GM12878 (cell line): Measurements from ENCODE around the gene SYNDIG1. TPM values are rescaled to one million over a fixed set of nuclear protein-coding genes. Genes with fewer than 3 reads are reported as not detected.

Experiments used
- ATAC-seq: fragments of 200-7000 bp; cut with Tn5 transposase; 3 replicates; pipeline ENCODE4 v1.9.1; 2020; ENCODE audit warnings: mild to moderate bottlenecking, moderate library complexity
- BruUV-seq: library from RNA; stranded (reverse); fragments of 400-500 nt; replicated peaks from 2 replicates; lab custom pipeline; 2021; lab: Mats Ljungman, UMichigan
- CTCF ChIA-PET: fragments of 300-600 bp; sonication (Branson Sonifier 250); formaldehyde crosslinking; extraction: SDS; loops from one replicate; lab custom pipeline; 2021; ENCODE audit warnings: inconsistent platforms; lab: Yijun Ruan, JAX
- POLR2A ChIA-PET: fragments of 350-600 bp; formaldehyde crosslinking; extraction: SDS; loops from one replicate; lab custom pipeline; 2021; ENCODE audit warnings: inconsistent platforms; lab: Charles Lee
- RAD21 ChIA-PET: fragments of 300-600 bp; sonication (Branson Sonifier 250); formaldehyde crosslinking; loops from one replicate; lab custom pipeline; 2023; ENCODE audit warnings: antibody characterized with exemption; ENCODE audit not compliant: unreplicated experiment; lab: Charles Lee
- SMC1A ChIA-PET: fragments of 300-600 bp; sonication (Branson Sonifier 250); formaldehyde crosslinking; loops from one replicate; lab custom pipeline; 2023; ENCODE audit not compliant: unreplicated experiment, uncharacterized antibody; lab: Charles Lee
- DNase-seq: peaks from one replicate; pipeline ENCODE4 v3.0.0-alpha.2; 2011; ENCODE audit warnings: low read depth, low spot score
- FAIRE-seq: peaks from 3 replicates; lab custom pipeline; 2011; peaks lifted over from hg19 to GRCh38; lab: Jason Lieb, UNC
- H2AFZ ChIP-seq: 2 replicates; pipeline ENCODE4 v1.6.0; 2011; ENCODE audit warnings: low read depth, low read length, control low read depth; ENCODE audit not compliant: control insufficient read depth
- H3K27ac ChIP-seq: 2 replicates; pipeline ENCODE4 v1.5.1; 2011; ENCODE audit warnings: control low read depth; ENCODE audit not compliant: control insufficient read depth, insufficient read depth
- H3K27me3 ChIP-seq, 2 experiments: replicated peaks in 1 of 2; 2 replicates each; pipeline versions ENCODE4 v1.6.0 to v1.6.1; 2011; ENCODE audit warnings: low read length in 1 of 2; ENCODE audit not compliant: control insufficient read depth in 2 of 2, insufficient read depth in 2 of 2
- H3K36me3 ChIP-seq, 2 experiments: 2 replicates each; pipeline ENCODE4 v1.5.1; 2011; ENCODE audit warnings: low read length in 1 of 2; ENCODE audit not compliant: control insufficient read depth in 2 of 2, insufficient read depth in 2 of 2
- H3K4me1 ChIP-seq: 2 replicates; pipeline ENCODE4 v1.6.1; 2011; ENCODE audit warnings: mild to moderate bottlenecking, low read length, moderate library complexity, mixed read lengths; ENCODE audit not compliant: control insufficient read depth, insufficient read depth
- H3K4me2 ChIP-seq: 2 replicates; pipeline ENCODE4 v1.6.0; 2011; ENCODE audit warnings: control low read depth; ENCODE audit not compliant: control insufficient read depth, insufficient read depth
- H3K4me3 ChIP-seq: fragments of 200-600 bp; sonication (generic); 2 replicates; pipeline ENCODE4 v1.5.1; 2016
- H3K79me2 ChIP-seq: 2 replicates; pipeline ENCODE4 v1.6.0; 2011; ENCODE audit warnings: low read length; ENCODE audit not compliant: control insufficient read depth, insufficient read depth
- H3K9ac ChIP-seq: 2 replicates; pipeline ENCODE4 v1.8.0; 2011; ENCODE audit warnings: low read length, control low read depth, mixed read lengths; ENCODE audit not compliant: control insufficient read depth, insufficient read depth
- H3K9me3 ChIP-seq: replicated peaks from 3 replicates; pipeline ENCODE4 v1.5.1; 2011; ENCODE audit warnings: mild to moderate bottlenecking, low read length; ENCODE audit not compliant: control insufficient read depth, insufficient read depth
- H4K20me1 ChIP-seq: 2 replicates; pipeline ENCODE4 v1.6.0; 2011; ENCODE audit not compliant: control insufficient read depth, insufficient read depth
- FOXK2 ChIP-seq: fragments of 450-650 bp; IDR thresholded peaks from 2 replicates; pipeline ENCODE4 v1.6.1; 2017; ENCODE audit warnings: mild to moderate bottlenecking, moderate library complexity
- KDM1A ChIP-seq: fragments of 200-600 bp; sonication (generic); IDR thresholded peaks from 2 replicates; pipeline ENCODE4 v1.6.1; 2016; ENCODE audit warnings: borderline replicate concordance
- NFXL1 ChIP-seq: fragments of 450-650 bp; IDR thresholded peaks from 2 replicates; pipeline ENCODE4 v1.6.1; 2017; ENCODE audit warnings: antibody characterized with exemption, mild to moderate bottlenecking, borderline replicate concordance
- NFYB ChIP-seq: IDR thresholded peaks from 2 replicates; pipeline ENCODE4 v1.6.1; 2011; ENCODE audit warnings: low read depth, mild to moderate bottlenecking, low read length, improper control_type of control experiment, moderate library complexity; ENCODE audit not compliant: insufficient read depth
- PAX5 ChIP-seq: IDR thresholded peaks from 2 replicates; pipeline ENCODE4 v1.6.1; 2011; ENCODE audit warnings: low read depth, low read length, borderline replicate concordance
- SRF ChIP-seq, 2 experiments: IDR thresholded peaks; 2 replicates each; pipeline ENCODE4 v1.6.1; 2011; ENCODE audit warnings: low read depth in 2 of 2, low read length in 2 of 2, mild to moderate bottlenecking in 1 of 2, moderate library complexity in 1 of 2
- TBL1XR1 ChIP-seq: IDR thresholded peaks from 2 replicates; pipeline ENCODE4 v1.6.1; 2012; ENCODE audit warnings: low read depth, low read length, improper control_type of control experiment
- ZNF207 ChIP-seq: fragments of 450-650 bp; IDR thresholded peaks from 2 replicates; pipeline ENCODE4 v1.6.1; 2014; ENCODE audit warnings: antibody characterized with exemption, mild to moderate bottlenecking, borderline replicate concordance
- ZNF384 ChIP-seq: IDR thresholded peaks from 2 replicates; pipeline ENCODE4 v1.6.1; 2012; ENCODE audit warnings: low read depth, mild to moderate bottlenecking, low read length, improper control_type of control experiment, borderline replicate concordance
- ZZZ3 ChIP-seq: IDR thresholded peaks from 2 replicates; pipeline ENCODE4 v1.6.1; 2011; ENCODE audit warnings: low read depth; ENCODE audit not compliant: control insufficient read depth, insufficient read length
- WGBS: methylation state at CpG from one replicate; pipeline ENCODE4 v1.1.6; 2016; ENCODE audit warnings: low lambda C conversion rate; ENCODE audit not compliant: insufficient replicate concordance, insufficient coverage; ENCODE audit errors: missing lambda C conversion rate; 5-methylcytosine and 5-hydroxymethylcytosine counted together
- in situ Hi-C: fragments of 300-500 bp; cut with MboI; formaldehyde crosslinking; loops from 9 replicates; pipeline ENCODE4 v1.14.3; 2018; ENCODE audit warnings: mixed read lengths
- intact Hi-C: fragments of 100-400 bp; cut with micrococcal nuclease; formaldehyde crosslinking; loops from one replicate; pipeline ENCODE4 v1.14.2; 2022; ENCODE audit not compliant: unreplicated experiment
- polyA plus RNA-seq, 11 experiments: library from polyadenylated mRNA; depleted of rRNA in 4 of 11; unstranded in 6 of 11; stranded (reverse) in 5 of 11; fragments of >200 nt; fragmentation: Nextera tagmentation in 4 of 11; fragmentation: Illumina TruSeq in 1 of 11; extraction: Ambion mirVana in 4 of 11; extraction: Trizol in 1 of 11; gene quantifications; 1 replicate in 1 of 11; 2 replicates in 10 of 11; pipeline versions ENCODE4 v1.2.1 to v1.2.3, GENCODE V29; 2011 to 2016; ENCODE audit warnings: inconsistent platforms in 2 of 11, missing spikeins in 2 of 11, low read depth in 1 of 11
- total RNA-seq, 4 experiments: library from RNA; depleted of rRNA in 3 of 4; stranded (reverse); fragments of >200 nt in 3 of 4; fragmentation: Illumina TruSeq in 1 of 4; extraction: Trizol in 1 of 4; gene quantifications; 2 replicates each; pipeline versions ENCODE4 v1.2.1 to v1.2.3, GENCODE V29; 2013 to 2021
- TF ChIP-seq, protein P1 (sequence below): fragments of 450-650 bp; formaldehyde crosslinking; IDR thresholded peaks from 2 replicates; pipeline ENCODE4 v1.5.0; 2022; ENCODE audit warnings: mild to moderate bottlenecking, missing genetic modification characterization
- TF ChIP-seq, protein P2 (sequence below): IDR thresholded peaks from 2 replicates; pipeline ENCODE4 v1.6.1; 2012; ENCODE audit warnings: low read length, inconsistent platforms

Gene SYNDIG1
- total and polyA plus RNA-seq, 10 of the 15 experiments (the other 5 are each of a cell fraction or from before 2014, with no cell fraction given): not detected

DNA sequence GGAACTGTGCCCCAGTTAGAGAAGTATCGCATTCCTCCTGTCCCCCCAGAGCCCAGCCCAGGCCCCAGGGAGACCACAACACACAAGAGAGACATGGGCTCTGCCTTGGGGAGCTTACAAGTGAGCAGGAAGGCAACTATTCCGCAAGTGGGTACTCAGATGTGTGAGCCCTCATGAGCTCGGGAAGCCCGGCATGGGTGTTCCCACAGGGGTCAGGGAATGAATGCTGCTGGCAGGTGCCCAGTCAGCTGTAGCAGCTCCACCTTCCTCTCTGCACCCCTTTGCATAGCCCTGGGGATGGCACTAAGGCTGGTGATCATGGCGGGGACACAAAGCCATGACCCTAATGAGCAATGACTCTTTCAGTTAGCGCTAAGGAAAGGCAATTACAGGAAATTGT, 194.1 kb downstream of the SYNDIG1 start:
- Histone ChIP-seq H3K4me2 (no peak overlapping the region), H3K4me3 (no peak overlapping the region), H3K79me2 (no peaks in the 10 kb centered on the region), H3K36me3 (no peaks in the 10 kb centered on the region), H3K4me1 (no peaks in the 10 kb centered on the region), H3K9me3 (no peaks in the 10 kb centered on the region), H4K20me1 (no peaks in the 10 kb centered on the region), H3K9ac (no peak overlapping the region), H2AFZ (no peak overlapping the region), H3K27me3 (no peaks in the 10 kb centered on the region; a peak in 1 of 4 replicates), H3K27ac (no peak overlapping the region)
- ATAC-seq: no peak
- intact Hi-C loops: no loop called here
- no TSS peak for BruUV-seq
- in situ Hi-C loops: no loop called here
- SMC1A ChIA-PET: no interaction called here
- CTCF ChIA-PET: no interaction called here
- RAD21 ChIA-PET: interaction anchor here (0.6 kb wide), 1 partner anchor 106 kb away, joined by 3 read pairs; no protein-coding TSS in a partner anchor
- POLR2A ChIA-PET: no interaction called here
- no peak for TF ChIP-seq NFYB
- no peak for TF ChIP-seq TBL1XR1
- WGBS: 44% methylated on average over 6 of the region's 6 CpGs
- DNase-seq: no peak
- FAIRE-seq: no peak

DNA sequence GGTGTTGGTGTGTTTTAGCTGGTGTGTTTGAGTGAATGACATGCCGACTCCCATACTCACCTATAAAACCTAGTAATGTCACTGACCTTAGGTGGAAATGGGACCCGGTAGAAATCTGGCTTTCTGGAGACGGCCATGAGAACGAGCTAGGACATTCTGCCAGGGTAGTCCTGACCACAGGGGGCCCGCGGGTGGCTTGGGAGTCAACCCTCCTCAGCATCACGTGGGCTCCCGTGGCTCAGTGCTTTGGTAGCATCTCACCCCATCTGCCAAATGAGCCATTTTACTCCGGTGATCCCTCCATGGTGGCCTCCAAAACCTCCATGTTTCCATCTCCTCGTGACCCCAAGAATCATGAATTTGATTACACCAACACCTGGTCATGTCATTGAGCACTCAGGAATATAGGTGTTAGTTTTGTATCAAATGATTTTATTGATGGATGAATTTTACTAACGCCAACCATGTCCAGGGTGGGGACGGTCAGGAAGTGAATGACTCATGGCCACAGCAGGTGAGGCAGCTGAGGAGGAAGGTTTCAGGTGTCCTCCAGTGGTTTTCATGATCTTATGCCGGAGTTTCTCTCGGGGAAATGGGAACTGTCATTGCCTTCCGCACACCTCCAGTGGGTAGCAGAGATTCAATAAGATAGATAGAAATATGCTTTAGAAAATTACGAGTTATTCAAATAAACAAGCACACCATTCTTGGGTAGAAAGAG, 195.0 kb downstream of the SYNDIG1 start:
- H3K4me2 ChIP-seq: no peak overlapping the region
- FAIRE-seq (no peak), DNase-seq (no peak), ATAC-seq (no peak)
- H3K9ac ChIP-seq: no peak overlapping the region
- H3K9me3 ChIP-seq: no peaks in the 10 kb centered on the region
- ChIA-PET SMC1A (no interaction called here), POLR2A (no interaction called here), RAD21 (no interaction called here), CTCF (no interaction called here)
- in situ Hi-C loops (no loop called here), intact Hi-C loops (no loop called here)
- BruUV-seq: no TSS peak
- H3K4me3 ChIP-seq: no peak overlapping the region
- no peaks in the 10 kb centered on the region for H3K36me3 ChIP-seq
- H4K20me1 ChIP-seq: no peaks in the 10 kb centered on the region
- 43% methylated on average over 16 of the region's 16 CpGs for WGBS
- H3K79me2 ChIP-seq: no peaks in the 10 kb centered on the region
- H3K4me1 ChIP-seq: no peaks in the 10 kb centered on the region
- no peak overlapping the region for H3K27ac ChIP-seq
- H3K27me3 ChIP-seq: no peaks in the 10 kb centered on the region; a peak in 2 of 4 replicates
- H2AFZ ChIP-seq: no peak overlapping the region
- TF ChIP-seq ZNF207: no peak
- no peak for TF ChIP-seq SRF (IDR thresholded peaks at IDR 0.05; ENCODE audit: low read depth in 2 of 2, low read length in 2 of 2)
- no peak for TF ChIP-seq PAX5
- TF ChIP-seq, protein P1, sequence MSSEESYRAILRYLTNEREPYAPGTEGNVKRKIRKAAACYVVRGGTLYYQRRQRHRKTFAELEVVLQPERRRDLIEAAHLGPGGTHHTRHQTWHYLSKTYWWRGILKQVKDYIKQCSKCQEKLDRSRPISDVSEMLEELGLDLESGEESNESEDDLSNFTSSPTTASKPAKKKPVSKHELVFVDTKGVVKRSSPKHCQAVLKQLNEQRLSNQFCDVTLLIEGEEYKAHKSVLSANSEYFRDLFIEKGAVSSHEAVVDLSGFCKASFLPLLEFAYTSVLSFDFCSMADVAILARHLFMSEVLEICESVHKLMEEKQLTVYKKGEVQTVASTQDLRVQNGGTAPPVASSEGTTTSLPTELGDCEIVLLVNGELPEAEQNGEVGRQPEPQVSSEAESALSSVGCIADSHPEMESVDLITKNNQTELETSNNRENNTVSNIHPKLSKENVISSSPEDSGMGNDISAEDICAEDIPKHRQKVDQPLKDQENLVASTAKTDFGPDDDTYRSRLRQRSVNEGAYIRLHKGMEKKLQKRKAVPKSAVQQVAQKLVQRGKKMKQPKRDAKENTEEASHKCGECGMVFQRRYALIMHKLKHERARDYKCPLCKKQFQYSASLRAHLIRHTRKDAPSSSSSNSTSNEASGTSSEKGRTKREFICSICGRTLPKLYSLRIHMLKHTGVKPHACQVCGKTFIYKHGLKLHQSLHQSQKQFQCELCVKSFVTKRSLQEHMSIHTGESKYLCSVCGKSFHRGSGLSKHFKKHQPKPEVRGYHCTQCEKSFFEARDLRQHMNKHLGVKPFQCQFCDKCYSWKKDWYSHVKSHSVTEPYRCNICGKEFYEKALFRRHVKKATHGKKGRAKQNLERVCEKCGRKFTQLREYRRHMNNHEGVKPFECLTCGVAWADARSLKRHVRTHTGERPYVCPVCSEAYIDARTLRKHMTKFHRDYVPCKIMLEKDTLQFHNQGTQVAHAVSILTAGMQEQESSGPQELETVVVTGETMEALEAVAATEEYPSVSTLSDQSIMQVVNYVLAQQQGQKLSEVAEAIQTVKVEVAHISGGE (CRISPR knock-in tag): no peak
- TF ChIP-seq NFXL1: no peak
- TF ChIP-seq KDM1A: no peak
- no peak for TF ChIP-seq ZZZ3
- TF ChIP-seq ZNF384: no peak
- TF ChIP-seq, protein P2, sequence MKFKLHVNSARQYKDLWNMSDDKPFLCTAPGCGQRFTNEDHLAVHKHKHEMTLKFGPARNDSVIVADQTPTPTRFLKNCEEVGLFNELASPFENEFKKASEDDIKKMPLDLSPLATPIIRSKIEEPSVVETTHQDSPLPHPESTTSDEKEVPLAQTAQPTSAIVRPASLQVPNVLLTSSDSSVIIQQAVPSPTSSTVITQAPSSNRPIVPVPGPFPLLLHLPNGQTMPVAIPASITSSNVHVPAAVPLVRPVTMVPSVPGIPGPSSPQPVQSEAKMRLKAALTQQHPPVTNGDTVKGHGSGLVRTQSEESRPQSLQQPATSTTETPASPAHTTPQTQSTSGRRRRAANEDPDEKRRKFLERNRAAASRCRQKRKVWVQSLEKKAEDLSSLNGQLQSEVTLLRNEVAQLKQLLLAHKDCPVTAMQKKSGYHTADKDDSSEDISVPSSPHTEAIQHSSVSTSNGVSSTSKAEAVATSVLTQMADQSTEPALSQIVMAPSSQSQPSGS: no peak
- TF ChIP-seq FOXK2: no peak
